Measurements from ENCODE around the gene MLN.
A peak's percentile ranks its signal among the peaks of the same experiment; 100 is the strongest.

The MLN gene

DNA sequence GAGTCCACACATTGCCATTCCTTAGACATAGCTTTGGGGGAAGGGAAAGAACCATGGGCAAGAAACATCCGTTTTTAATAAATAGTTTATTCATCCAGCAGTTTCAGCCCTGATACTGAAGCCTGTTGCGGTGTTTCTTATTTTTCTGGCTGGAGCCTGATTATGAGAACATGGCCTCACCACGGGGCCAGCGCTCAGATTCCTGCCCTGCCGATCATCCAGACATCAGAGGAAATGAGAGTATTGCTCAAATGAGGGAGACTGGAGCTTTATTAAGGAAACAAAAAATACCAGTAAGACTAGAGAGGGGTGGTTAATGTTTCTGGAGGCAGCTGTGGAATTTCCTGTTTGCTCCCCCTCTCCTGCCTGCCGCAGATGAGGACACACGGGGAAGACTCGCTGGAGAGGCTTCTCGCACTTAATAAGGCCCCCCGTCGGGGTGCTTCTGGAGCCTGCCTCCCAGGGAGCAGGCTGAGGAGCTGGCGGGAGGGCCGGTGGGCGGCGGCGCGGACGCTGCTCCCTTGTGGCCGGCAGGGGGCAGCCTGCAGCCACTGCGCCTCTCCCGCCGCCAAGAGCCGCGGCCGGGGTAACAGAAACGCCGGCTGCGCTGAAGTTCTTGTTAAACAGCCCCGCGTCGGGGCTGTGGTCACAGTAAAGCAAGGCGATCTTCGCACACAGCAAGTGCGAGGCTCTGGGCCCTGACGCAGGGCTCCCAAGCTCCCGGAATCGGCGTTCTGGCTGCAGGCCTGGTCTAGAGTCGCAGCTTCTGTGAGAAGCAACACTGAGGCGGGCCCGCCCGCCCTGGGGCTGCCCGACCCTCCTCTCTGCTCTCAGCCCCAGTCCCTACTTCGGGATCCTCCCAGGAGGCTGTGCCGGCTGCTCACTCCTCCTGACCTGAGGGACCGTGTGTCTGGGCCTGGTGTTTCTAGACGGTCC lies 32.4 kb downstream of the MLN start:
- DNase-seq: peak; percentile 32 to 74 (median 50)

DNA sequence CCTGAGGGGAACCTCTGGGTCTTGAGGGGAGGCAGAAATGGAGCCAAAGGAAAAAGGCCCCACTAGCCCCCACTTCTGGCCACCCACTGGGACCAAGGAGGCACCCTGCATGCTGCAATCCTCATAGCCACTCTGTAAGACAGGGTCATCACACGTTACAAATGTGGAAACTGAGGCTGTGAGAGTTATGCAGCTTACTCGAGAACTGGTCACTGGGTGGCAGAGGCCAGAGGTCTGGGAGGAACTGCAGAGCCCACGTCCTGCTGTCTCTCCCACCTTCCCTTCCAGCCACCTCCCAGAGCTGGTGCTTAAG lies 33.0 kb downstream of the MLN start:
- no peak for DNase-seq

DNA sequence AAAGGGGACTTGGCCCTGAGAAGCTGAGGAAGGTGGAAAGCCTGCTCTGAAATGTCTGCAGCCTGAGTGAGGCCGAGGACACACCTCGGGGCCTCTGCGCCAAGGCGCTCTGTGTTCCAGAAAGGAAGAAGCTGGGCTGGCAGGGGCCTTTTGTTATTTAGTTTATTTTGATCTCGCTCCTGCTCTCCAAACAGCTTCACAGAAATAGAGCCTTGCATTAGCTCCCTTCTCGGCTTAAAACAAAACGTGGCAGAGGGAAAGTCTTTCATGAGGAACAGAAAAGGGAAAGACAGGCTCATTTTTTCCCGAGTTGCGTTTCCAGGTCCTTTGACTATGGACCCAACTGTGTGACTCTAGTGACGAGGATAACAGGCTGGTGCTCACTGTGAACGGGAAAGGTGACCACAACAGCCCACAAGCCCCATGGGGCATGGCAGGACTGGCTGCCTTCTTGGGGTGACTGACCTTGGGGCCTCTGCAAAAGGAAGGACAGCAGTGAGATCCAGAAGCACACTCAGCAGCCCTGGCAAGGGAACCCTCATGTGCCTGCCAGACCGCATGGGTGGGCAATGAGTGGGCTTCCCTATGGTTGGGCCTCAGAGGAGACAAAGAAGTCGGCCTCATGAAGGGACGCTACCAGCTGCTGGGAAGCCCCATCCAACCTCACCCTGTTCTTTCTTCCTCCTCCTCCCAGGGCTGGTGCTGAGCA lies 33.5 kb downstream of the MLN start:
- DNase-seq: no peak

DNA sequence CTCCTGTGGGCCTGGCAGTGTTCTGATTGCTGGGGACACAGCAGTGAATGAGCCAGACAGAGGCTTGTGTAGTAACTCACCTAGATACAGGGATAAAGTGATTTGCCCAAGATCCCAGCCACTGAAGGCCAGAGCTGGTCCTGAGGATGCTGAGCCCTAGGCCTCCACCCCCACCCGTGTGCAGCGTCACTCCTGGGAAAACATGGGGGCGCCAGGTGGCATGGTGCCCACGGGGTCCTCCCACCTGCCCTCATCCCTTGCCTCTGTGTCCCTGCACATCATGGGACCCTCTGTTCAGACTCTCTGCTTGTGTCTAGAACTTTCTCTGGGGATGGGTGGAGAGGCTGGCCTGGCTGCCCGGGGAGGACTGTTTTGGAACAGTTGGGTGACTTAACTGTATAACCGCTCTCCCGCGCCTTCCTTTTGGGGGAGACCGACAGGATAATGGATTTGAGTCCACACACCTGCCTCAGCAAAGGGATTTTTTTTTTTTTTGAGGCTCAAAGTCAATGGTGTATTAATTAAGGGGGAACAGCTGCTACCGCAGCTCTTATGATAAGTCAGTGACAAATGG lies 34.5 kb downstream of the MLN start:
- no peak for DNase-seq

DNA sequence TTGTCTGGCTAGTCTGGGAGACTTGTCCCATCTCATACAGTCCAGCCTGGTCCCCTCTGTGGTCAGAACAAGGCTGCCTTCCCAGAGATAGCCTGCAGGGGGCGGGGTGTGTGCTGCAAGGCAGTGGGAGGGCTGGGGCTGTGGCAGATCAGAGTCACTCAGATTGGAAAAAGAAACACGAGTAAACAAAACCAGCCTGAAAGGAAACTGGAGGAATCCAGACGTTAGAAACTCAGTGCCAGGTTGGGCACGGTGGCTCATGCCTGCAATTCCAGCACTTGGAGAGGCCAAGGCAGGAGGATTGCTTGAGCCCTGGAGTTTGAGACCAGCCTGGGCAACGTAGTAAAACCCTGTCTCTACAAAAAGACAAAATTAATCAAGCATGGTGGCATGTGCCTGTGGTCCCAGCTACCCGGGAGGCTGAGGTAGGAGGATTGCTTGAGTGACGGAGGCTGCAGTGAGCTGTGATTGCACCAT lies 35.1 kb downstream of the MLN start:
- DNase-seq: peak; percentile 34 to 69 (median 57)

DNA sequence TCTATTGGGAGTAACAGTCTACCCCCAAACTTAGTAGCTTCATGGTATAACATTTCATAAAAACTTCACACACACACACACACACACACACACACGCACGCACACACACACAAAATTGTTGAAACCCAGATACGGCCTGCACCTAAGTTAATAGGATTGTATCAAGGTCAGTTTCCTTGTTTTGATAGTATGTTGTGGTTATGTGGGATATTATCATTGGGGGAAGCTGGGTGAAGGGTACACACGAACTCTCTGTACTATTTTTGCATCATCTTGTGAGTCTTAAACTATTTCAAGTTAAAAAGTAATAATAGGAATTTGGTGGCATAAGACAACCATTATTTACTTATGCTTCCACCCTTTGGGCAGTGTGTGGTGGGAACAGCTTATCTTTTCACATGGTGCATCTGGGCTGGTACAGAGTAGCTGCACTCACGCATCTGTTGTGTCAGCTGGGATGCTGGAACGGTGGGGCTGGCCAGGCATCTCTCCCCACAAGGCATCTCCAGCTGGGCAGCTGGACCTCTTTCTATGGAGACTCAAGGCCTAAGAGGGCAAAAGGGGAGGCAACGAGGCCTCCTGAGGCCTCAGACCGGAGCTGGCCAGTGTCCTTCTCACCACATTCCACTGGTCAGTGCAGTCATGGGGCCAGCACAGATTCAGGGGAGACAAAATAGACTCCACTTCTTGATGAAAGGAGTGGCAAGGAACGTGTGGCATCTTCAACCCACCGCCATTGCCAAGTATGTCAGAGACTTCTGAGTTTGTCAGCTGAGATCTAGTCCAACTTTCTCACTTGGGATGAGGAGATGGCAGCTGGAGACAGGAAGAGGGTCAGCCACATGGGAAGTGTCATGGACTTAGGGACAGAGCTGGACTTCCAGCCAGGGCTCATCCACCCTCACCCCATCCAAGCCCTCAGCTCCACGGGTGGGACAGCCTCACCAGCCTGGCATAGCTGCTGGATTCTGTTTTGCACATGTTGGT lies 36.6 kb downstream of the MLN start:
- DNase-seq: no peak

DNA sequence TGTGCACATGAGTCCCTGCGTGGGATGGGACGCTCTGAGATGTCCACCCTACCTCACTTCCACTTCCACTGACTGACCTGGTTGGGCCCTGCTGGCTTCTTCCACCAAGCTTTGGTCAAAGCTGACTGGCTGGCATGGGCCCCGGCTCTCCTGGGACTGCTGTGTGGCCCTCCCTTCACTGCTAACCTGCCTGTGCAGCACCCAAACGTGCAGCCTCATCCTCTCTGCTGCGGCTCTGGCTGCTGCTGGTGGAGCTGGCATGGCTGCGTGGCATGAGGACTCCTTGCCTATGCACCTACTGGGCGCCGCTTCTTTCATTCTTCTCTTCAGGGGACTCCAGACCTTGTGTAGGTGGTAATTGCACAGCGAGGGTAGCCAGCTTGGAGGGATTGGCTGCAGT lies 38.4 kb downstream of the MLN start:
- DNase-seq: no peak

DNA sequence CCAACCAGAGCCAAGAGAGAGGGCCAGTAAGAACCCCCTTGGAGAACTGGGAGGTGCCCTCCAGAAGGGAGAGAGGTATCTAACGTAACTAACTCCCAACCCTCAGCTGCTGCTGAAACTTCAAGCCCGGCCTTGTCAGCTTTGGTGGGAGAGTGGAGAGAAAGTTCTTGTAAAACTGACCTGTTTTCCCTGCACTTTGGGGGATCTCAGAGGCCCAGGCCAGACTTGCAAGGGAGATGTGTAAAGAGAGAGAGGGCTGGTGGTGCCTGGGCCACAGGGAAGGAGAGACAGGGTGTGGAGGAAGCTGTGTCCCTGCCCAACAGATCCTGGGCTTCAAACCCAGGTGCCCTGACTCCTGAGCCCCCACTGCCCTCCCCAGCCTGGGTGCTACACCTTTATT lies 39.8 kb downstream of the MLN start:
- DNase-seq: no peak

DNA sequence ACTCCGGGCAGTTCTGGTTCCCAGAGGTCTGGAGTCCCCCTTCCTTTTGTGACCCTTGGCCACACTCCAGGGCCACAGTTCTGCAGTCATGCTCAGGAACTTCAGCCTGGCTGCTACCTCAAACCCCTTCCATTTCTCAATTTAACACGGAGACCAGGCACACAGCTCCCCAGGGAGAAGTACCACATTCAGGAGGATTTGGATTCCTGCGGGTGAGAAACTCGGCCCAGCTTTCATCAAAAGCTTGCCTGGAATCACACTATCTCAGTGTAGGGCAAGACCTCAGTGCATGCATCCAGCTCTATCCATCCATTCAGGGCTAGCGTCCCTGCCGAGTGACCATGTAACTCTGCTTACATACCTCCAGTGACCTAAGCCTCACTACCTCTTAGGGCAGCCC lies 40.3 kb downstream of the MLN start:
- DNase-seq: no peak

DNA sequence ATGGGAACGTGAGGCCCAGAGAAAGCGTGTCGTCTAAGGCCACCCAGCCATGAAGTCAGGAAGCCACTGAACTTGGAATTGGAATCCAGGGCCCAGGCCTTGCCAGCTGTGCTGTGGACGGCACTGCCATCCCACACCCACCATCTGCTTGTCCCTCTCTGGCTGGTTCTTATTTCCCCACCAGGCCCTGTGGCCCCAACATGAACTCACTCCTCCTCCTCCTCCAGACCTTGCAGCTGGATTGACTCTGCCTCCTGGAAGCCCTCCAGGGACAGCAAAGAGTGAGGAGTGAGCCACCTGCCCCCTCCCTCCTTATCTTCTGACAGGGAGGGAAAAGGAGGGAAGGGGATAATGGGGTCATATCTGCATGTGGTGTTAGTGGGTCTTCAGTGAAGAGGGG lies 41.1 kb downstream of the MLN start:
- DNase-seq: no peak

DNA sequence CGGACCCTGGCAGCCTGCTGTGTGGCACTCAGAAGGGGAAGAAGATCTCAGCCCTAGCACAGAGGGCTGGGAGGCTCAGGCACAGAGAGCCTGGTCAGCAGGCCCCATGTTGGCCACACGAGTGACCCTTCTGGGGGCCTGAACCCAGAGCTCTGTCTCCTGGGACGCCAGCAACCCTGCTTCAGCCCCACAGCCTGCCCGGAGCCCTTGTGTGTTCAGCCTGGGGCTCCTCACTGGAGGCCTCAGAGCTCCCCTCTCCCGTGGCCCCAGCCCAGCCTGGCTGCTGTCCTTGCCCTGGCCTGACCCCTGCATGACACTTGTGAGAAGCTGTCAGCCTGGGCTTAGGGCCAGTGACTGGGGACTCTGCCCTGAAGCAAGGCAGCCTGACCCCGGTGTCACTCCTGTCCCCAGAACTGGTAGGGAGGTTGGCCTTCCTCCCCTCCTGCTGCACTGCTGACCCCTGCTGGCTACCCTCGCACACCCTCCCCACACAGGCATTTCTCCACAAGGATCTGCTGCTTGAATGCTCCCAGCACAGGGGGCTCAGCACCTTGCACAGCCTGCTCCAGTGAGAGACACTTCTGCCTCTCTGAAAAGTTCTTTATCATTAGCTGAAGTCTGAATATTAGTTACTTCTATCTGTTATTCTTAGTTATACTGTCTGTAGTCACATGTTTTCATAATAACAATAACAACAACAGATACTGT lies 41.7 kb downstream of the MLN start:
- peak in 1 of 5 experiments; percentile 47 for DNase-seq

DNA sequence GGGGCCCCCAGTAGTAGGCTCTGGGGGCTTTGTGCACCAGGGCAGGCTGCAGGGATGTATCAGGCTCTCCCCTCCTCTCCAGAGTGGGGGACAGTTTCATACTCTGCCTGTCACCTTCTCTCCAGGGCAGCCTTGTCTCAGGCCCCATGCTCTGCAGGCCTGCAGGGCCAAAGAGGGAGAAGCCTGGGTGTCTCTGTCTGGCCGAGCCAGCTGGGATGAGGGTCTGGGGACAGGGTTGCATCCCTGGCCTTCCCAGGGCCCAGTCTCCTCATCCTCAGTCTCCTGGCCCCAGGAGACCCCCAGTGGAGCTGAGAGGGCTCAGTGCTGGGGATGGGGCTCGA lies 42.3 kb downstream of the MLN start:
- no peak for DNase-seq

DNA sequence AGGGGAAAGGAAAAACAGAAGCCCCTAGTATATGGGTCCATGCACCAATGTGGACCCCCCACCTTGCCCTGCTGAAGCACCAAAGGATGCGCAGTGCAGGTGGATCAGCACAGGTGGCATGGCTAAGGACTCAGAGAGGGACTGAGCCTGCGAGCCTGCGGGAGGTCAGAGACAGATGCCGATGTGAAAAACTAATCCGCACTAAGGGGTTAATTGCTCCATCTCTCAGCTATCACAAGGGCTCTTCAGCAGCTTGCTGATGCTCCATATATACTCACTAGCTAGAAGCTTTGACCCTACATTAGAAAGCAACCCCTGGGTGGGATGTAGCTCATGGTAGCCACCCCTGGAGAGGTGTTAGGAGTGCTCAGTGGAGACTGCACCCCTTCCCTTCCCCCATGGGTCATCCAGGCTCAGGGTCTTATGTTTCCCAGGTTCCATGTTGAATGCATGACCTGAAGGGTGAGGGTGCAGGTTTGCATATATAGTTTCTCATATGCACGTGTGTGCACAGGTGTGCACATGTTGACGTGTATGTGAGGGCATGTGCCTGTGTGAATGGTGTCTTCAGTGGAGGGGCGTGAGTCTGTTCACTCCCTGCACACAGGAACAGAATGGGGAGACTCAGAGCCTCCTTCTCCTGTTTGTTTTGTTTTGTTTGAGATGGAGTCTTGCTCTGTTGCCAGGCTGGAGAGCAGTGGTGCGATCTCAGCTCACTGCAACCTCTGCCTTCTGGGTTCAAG lies 43.7 kb downstream of the MLN start:
- DNase-seq: no peak

DNA sequence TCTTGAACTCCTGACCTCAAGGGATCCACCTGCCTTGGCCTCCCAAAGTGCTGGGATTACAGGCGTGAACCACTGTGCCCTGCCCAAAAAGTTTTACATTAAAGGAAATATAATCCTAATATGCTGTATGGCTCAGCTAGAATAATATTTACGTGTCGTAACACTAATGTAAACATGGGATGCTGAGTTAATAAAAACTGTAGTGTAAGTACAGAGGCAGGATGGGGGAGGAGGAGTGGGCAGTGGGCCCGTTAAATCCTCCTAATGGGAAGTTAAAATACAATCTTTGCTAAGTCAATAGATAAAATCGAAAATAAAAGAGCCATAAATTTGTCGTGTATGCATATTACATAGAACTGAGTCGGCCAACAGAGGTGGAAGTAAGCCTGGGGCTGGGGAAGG lies 45.0 kb downstream of the MLN start:
- DNase-seq: no peak

DNA sequence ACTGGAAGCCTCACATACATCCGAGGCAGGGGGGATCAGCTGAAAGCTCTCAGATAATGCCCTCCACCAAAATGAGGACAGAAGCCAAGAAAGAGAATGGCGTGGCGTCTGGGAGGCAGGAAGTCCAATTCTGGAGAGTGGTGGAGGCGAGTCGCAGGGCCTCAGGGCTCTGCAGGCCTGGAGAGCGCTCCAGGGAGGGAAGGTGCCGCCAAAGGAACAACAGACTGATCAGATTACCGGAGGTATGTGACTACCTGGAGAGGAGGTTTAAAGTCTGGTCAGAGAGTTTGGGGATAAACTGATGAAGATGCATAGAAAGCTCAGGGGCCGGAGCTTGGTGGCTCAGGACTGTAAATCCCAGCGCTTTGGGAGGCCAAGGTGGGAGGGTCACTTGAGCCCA lies 45.9 kb downstream of the MLN start:
- DNase-seq: no peak

DNA sequence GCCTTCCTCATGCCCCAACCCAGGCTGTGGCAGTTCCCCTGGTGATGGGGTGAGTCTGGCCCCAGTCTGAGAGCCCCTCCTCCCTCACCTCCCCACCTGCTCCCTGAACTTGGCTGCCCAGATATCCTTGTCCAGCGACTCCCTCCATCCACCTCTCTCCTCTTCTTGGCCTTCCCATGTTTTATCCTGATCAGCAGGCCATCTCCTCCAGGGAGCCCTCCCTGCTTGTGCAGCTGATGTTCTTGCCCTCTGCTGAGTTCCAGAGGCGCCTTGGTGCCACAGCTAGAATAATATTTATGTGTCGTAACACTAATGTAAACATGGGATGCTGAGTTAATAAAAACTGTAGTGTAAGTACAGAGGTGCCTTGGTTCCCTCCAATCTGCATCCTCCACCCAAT lies 46.7 kb downstream of the MLN start:
- no peak for DNase-seq

DNA sequence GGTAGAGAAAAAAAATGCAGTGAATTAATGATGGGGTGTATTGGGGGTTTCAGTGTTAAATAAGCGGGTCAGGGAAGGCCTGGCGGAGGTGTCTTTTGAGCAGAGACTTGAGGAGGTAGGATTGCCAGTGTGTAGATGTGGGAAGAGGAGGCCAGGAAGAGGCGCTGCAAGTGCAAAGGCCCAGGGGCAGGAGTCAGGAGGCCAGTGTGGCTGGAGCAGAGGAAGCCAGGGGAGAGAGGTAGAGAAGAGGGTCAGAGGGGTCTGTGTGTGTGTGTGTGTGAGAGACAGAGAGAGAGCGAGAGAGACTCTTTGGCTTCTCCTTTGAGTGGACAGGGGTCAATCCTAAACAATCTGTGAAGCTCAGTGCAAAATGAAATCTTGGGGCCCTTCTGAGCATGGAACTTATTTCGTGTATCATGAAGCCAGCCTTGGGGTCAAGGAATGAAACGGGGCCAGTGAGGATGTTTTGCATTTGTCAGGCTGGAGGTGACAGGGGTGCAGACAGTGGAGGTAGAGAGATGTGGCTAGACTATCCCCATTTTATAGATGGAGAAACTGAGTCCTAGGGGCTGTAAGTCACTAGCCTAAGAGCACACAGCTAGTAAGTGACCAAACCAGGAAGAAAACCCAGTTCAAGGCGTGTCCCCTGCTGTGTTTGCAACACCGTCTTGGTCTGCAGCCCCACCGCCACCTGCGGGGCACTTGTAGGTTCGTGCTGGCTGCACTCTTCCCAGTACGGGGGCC lies 47.4 kb downstream of the MLN start:
- no peak for DNase-seq

DNA sequence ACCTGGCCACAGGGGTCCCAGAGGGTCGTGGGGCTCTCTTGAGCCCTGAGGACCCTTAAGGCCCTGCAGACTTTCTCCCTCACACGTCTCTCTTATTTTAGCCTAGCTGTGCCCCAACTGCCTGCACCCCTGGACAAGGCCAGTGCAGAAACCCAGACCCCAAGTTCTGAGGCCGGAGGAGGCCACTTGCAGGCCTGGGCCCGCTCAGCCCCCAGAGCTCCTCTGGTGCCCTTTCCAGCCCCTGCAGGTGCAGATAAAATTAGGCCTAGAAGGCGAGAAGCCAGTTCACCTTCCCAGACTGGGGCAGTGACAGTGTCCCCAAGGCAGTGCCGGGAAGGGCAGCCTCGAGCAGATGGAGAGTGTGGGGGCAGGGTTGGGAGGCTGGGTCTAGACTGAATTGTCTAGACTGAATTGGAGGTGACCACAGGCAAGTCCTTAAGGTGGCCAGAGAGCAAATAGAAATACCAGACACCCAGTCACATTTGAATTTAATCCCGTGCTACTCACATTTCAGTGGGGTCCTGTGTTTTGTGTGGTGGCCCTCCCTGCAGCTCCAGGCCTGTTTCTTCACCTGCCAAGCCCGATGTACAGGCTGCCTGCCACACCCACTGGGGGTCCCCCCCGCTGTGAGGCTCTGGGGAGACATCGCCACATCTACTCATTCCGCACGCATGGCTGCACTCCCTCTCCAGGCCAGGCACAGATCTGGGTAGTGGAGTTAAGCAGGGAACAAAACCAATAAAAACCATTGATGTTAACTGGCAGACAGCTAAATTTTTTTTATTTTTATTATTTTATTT lies 48.5 kb downstream of the MLN start:
- DNase-seq: no peak

DNA sequence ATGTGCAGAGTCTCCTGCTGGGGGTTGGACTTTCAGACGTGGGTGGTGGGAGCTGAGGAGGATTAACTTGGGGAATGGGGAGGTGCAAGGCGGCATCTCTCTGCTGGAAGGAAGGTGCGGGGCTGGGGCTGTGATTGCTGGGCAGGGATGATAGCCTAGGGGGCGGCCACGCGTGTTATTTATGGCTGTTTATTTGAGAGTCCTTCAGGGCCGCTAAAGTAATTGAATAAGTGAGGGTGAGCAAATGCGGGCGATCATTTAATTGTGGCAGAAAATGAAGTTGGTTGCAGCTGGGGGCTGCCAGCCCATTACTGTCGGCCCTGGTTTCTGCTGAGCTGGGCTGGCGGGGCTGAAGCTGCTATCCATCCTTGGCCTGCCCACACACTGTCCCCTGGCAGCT lies 49.6 kb downstream of the MLN start:
- DNase-seq: no peak

DNA sequence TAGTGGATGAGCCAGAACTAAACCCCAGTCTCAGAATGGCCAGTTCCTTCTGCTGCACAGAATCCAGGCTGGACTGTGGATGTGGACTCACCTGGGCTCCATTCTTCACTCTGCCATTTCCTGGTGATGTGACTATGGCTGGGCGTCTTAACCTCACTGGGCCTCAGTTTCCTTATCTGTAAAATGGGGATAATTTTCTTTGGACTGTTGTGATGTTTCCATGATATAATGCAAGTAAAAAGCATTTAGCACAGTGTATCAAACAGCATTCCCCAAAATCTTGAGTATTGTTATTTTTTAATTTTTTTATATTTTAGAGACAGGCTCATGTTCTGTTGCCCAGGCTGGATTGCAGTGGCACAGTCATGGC lies 51.2 kb downstream of the MLN start:
- DNase-seq: no peak

All from T-helper 2 cell (primary cell).